GM12878 (cell line): ENCODE measurements around the gene RAD51B. TPM values are rescaled to one million over a fixed set of nuclear protein-coding genes. Genes with fewer than 3 reads are reported as not detected.

Experiments
- ATAC-seq: fragments of 200-7000 bp; cut with Tn5 transposase; 3 replicates; pipeline ENCODE4 v1.9.1; 2020; ENCODE audit warnings: mild to moderate bottlenecking, moderate library complexity
- BruUV-seq: library from RNA; stranded (reverse); fragments of 400-500 nt; replicated peaks from 2 replicates; lab custom pipeline; 2021; lab: Mats Ljungman, UMichigan
- CTCF ChIA-PET: fragments of 300-600 bp; sonication (Branson Sonifier 250); formaldehyde crosslinking; extraction: SDS; loops from one replicate; lab custom pipeline; 2021; ENCODE audit warnings: inconsistent platforms; lab: Yijun Ruan, JAX
- POLR2A ChIA-PET: fragments of 350-600 bp; formaldehyde crosslinking; extraction: SDS; loops from one replicate; lab custom pipeline; 2021; ENCODE audit warnings: inconsistent platforms; lab: Charles Lee
- RAD21 ChIA-PET: fragments of 300-600 bp; sonication (Branson Sonifier 250); formaldehyde crosslinking; loops from one replicate; lab custom pipeline; 2023; ENCODE audit warnings: antibody characterized with exemption; ENCODE audit not compliant: unreplicated experiment; lab: Charles Lee
- SMC1A ChIA-PET: fragments of 300-600 bp; sonication (Branson Sonifier 250); formaldehyde crosslinking; loops from one replicate; lab custom pipeline; 2023; ENCODE audit not compliant: unreplicated experiment, uncharacterized antibody; lab: Charles Lee
- DNase-seq: peaks from one replicate; pipeline ENCODE4 v3.0.0-alpha.2; 2011; ENCODE audit warnings: low read depth, low spot score
- FAIRE-seq: peaks from 3 replicates; lab custom pipeline; 2011; peaks lifted over from hg19 to GRCh38; lab: Jason Lieb, UNC
- H2AFZ ChIP-seq: 2 replicates; pipeline ENCODE4 v1.6.0; 2011; ENCODE audit warnings: low read depth, low read length, control low read depth; ENCODE audit not compliant: control insufficient read depth
- H3K27ac ChIP-seq: 2 replicates; pipeline ENCODE4 v1.5.1; 2011; ENCODE audit warnings: control low read depth; ENCODE audit not compliant: control insufficient read depth, insufficient read depth
- H3K27me3 ChIP-seq, 2 experiments: replicated peaks in 1 of 2; 2 replicates each; pipeline versions ENCODE4 v1.6.0 to v1.6.1; 2011; ENCODE audit warnings: low read length in 1 of 2; ENCODE audit not compliant: control insufficient read depth in 2 of 2, insufficient read depth in 2 of 2
- H3K36me3 ChIP-seq, 2 experiments: 2 replicates each; pipeline ENCODE4 v1.5.1; 2011; ENCODE audit warnings: low read length in 1 of 2; ENCODE audit not compliant: control insufficient read depth in 2 of 2, insufficient read depth in 2 of 2
- H3K4me1 ChIP-seq: 2 replicates; pipeline ENCODE4 v1.6.1; 2011; ENCODE audit warnings: mild to moderate bottlenecking, low read length, moderate library complexity, mixed read lengths; ENCODE audit not compliant: control insufficient read depth, insufficient read depth
- H3K4me2 ChIP-seq: 2 replicates; pipeline ENCODE4 v1.6.0; 2011; ENCODE audit warnings: control low read depth; ENCODE audit not compliant: control insufficient read depth, insufficient read depth
- H3K4me3 ChIP-seq: fragments of 200-600 bp; sonication (generic); 2 replicates; pipeline ENCODE4 v1.5.1; 2016
- H3K79me2 ChIP-seq: 2 replicates; pipeline ENCODE4 v1.6.0; 2011; ENCODE audit warnings: low read length; ENCODE audit not compliant: control insufficient read depth, insufficient read depth
- H3K9ac ChIP-seq: 2 replicates; pipeline ENCODE4 v1.8.0; 2011; ENCODE audit warnings: low read length, control low read depth, mixed read lengths; ENCODE audit not compliant: control insufficient read depth, insufficient read depth
- H3K9me3 ChIP-seq: replicated peaks from 3 replicates; pipeline ENCODE4 v1.5.1; 2011; ENCODE audit warnings: mild to moderate bottlenecking, low read length; ENCODE audit not compliant: control insufficient read depth, insufficient read depth
- H4K20me1 ChIP-seq: 2 replicates; pipeline ENCODE4 v1.6.0; 2011; ENCODE audit not compliant: control insufficient read depth, insufficient read depth
- ATF7 ChIP-seq: fragments of 450-650 bp; IDR thresholded peaks from 2 replicates; pipeline ENCODE4 v1.6.1; 2016; ENCODE audit warnings: low read depth, mild to moderate bottlenecking
- CREB1 ChIP-seq: IDR thresholded peaks from 2 replicates; pipeline ENCODE4 v1.6.1; 2012; ENCODE audit warnings: low read depth, mild to moderate bottlenecking, inconsistent platforms
- CREM ChIP-seq: IDR thresholded peaks from 2 replicates; pipeline ENCODE4 v1.6.1; 2014; ENCODE audit warnings: antibody characterized with exemption, low read depth
- ETV6 ChIP-seq, 2 experiments: fragments of 450-650 bp in 1 of 2; IDR thresholded peaks in 1 of 2; conservative IDR thresholded peaks in 1 of 2; 2 replicates each; pipeline ENCODE4 v1.6.1; 2014; ENCODE audit warnings: antibody characterized with exemption in 1 of 2, borderline replicate concordance in 1 of 2, low read depth in 1 of 2, mild to moderate bottlenecking in 1 of 2, moderate library complexity in 1 of 2
- GABPA ChIP-seq: IDR thresholded peaks from 2 replicates; pipeline ENCODE4 v1.6.1; 2014; ENCODE audit warnings: antibody characterized with exemption, low read depth, mild to moderate bottlenecking, inconsistent platforms
- MLLT1 ChIP-seq: fragments of 450-650 bp; IDR thresholded peaks from 2 replicates; pipeline ENCODE4 v1.6.1; 2016; ENCODE audit warnings: mild to moderate bottlenecking
- NR2C2 ChIP-seq: IDR thresholded peaks from 2 replicates; pipeline ENCODE4 v1.6.1; 2011; ENCODE audit warnings: borderline replicate concordance, low read depth; ENCODE audit not compliant: control insufficient read depth, insufficient read length
- PAX8 ChIP-seq: fragments of 450-650 bp; IDR thresholded peaks from 2 replicates; pipeline ENCODE4 v1.6.1; 2017; ENCODE audit warnings: mild to moderate bottlenecking, moderate library complexity
- POLR2AphosphoS2 ChIP-seq: IDR thresholded peaks from 2 replicates; pipeline ENCODE4 v1.6.1; 2011; ENCODE audit warnings: low read depth, mild to moderate bottlenecking, low read length, improper control_type of control experiment, moderate library complexity
- RELA ChIP-seq: fragments of 450-650 bp; IDR thresholded peaks from 2 replicates; pipeline ENCODE4 v1.8.0; 2014; ENCODE audit warnings: borderline replicate concordance; ENCODE audit not compliant: partially characterized antibody
- SPI1 ChIP-seq: IDR thresholded peaks from 2 replicates; pipeline ENCODE4 v1.6.1; 2011; ENCODE audit warnings: low read depth, mild to moderate bottlenecking, low read length, moderate library complexity, borderline replicate concordance; ENCODE audit not compliant: insufficient read depth
- SRF ChIP-seq, 2 experiments: IDR thresholded peaks; 2 replicates each; pipeline ENCODE4 v1.6.1; 2011; ENCODE audit warnings: low read depth in 2 of 2, low read length in 2 of 2, mild to moderate bottlenecking in 1 of 2, moderate library complexity in 1 of 2
- TAF1 ChIP-seq: IDR thresholded peaks from 2 replicates; pipeline ENCODE4 v1.6.1; 2011; ENCODE audit warnings: mild to moderate bottlenecking, low read depth, low read length, borderline replicate concordance
- TCF12 ChIP-seq: IDR thresholded peaks from 2 replicates; pipeline ENCODE4 v1.6.1; 2011; ENCODE audit warnings: low read depth, mild to moderate bottlenecking, low read length
- ZBTB33 ChIP-seq: fragments of 450-650 bp; IDR thresholded peaks from 2 replicates; pipeline ENCODE4 v1.6.1; 2017; ENCODE audit warnings: mild to moderate bottlenecking
- WGBS: methylation state at CpG from one replicate; pipeline ENCODE4 v1.1.6; 2016; ENCODE audit warnings: low lambda C conversion rate; ENCODE audit not compliant: insufficient replicate concordance, insufficient coverage; ENCODE audit errors: missing lambda C conversion rate; 5-methylcytosine and 5-hydroxymethylcytosine counted together
- in situ Hi-C: fragments of 300-500 bp; cut with MboI; formaldehyde crosslinking; loops from 9 replicates; pipeline ENCODE4 v1.14.3; 2018; ENCODE audit warnings: mixed read lengths
- intact Hi-C: fragments of 100-400 bp; cut with micrococcal nuclease; formaldehyde crosslinking; loops from one replicate; pipeline ENCODE4 v1.14.2; 2022; ENCODE audit not compliant: unreplicated experiment
- polyA plus RNA-seq, 11 experiments: library from polyadenylated mRNA; depleted of rRNA in 4 of 11; unstranded in 6 of 11; stranded (reverse) in 5 of 11; fragments of >200 nt; fragmentation: Nextera tagmentation in 4 of 11; fragmentation: Illumina TruSeq in 1 of 11; extraction: Ambion mirVana in 4 of 11; extraction: Trizol in 1 of 11; gene quantifications; 1 replicate in 1 of 11; 2 replicates in 10 of 11; pipeline versions ENCODE4 v1.2.1 to v1.2.3, GENCODE V29; 2011 to 2016; ENCODE audit warnings: inconsistent platforms in 2 of 11, missing spikeins in 2 of 11, low read depth in 1 of 11
- total RNA-seq, 4 experiments: library from RNA; depleted of rRNA in 3 of 4; stranded (reverse); fragments of >200 nt in 3 of 4; fragmentation: Illumina TruSeq in 1 of 4; extraction: Trizol in 1 of 4; gene quantifications; 2 replicates each; pipeline versions ENCODE4 v1.2.1 to v1.2.3, GENCODE V29; 2013 to 2021

Gene RAD51B
- total and polyA plus RNA-seq, 10 of the 15 experiments (the other 5 are each of a cell fraction or from before 2014, with no cell fraction given): 9.8 to 26.8 (median 21.3) TPM

- H3K79me2 ChIP-seq: no peaks in the 10 kb centered on the region
- SMC1A ChIA-PET: interaction anchor here (0.7 to 5.0 kb wide), 8 partner anchors 10 to 417 kb away, joined by 3 to 34 read pairs (median 3); no protein-coding TSS in a partner anchor
- H3K4me1 ChIP-seq: peaks cover 22% of the 10 kb centered on the region
- in situ Hi-C loops (no loop called here), intact Hi-C loops (no loop called here)
- FAIRE-seq: no peak
- no peaks in the 10 kb centered on the region for H3K9me3 ChIP-seq
- H4K20me1 ChIP-seq: no peaks in the 10 kb centered on the region
- H2AFZ ChIP-seq: no peak overlapping the region; the same call in 1 of the 2 replicates
- no peak overlapping the region for H3K9ac ChIP-seq
- RAD21 ChIA-PET: interaction anchor here (0.8 to 1.3 kb wide), 5 partner anchors 12 to 420 kb away, joined by 3 to 5 read pairs (median 3); no protein-coding TSS in a partner anchor
- DNase-seq: no peak
- H3K27me3 ChIP-seq: no peaks in the 10 kb centered on the region
- CTCF ChIA-PET: interaction anchor here (1.1 to 4.5 kb wide), 6 partner anchors 10 to 124 kb away, joined by 3 to 19 read pairs (median 4); no protein-coding TSS in a partner anchor
- H3K4me2 ChIP-seq: no peak overlapping the region
- WGBS: 4% methylated on average over 2 of the region's 2 CpGs
- BruUV-seq: no TSS peak
- H3K27ac ChIP-seq: no peak overlapping the region
- POLR2A ChIA-PET: no interaction called here
- no peak for ATAC-seq
- H3K4me3 ChIP-seq: no peak overlapping the region
- no peaks in the 10 kb centered on the region for H3K36me3 ChIP-seq
- TF ChIP-seq POLR2AphosphoS2: no peak
- TF ChIP-seq ATF7: no peak
- no peak for TF ChIP-seq ZBTB33
- no peak for TF ChIP-seq TAF1
- TF ChIP-seq SRF (IDR thresholded peaks at IDR 0.05; ENCODE audit: low read depth in 2 of 2, low read length in 2 of 2): no peak
- TF ChIP-seq TCF12: no peak
- TF ChIP-seq NR2C2: no peak
- peak; percentile 60 for TF ChIP-seq GABPA
- no peak for TF ChIP-seq MLLT1
- TF ChIP-seq PAX8: no peak
- TF ChIP-seq SPI1: 0 out of 2 replicates have a peak, but pooled peaks have one; percentile 2
- TF ChIP-seq ETV6 (conservative IDR thresholded peaks at IDR 0.05 in 1 of 2, IDR thresholded peaks at IDR 0.05 in 1 of 2; ENCODE audit: borderline replicate concordance in 1 of 2, low read depth in 1 of 2): peak in 1 of 2 experiments; percentile 58; a peak in 1 of 4 replicates
- TF ChIP-seq CREB1: 0 out of 2 replicates have a peak, but pooled peaks have one; percentile 11
- TF ChIP-seq CREM: peak; percentile 38; the same call in 1 of the 2 replicates
- no peak for TF ChIP-seq RELA
Measured at GRCh38 chr14:68666236-68666635, 846.7 kb downstream of the RAD51B start.
